GM23338 (cell line): ENCODE data around the gene DYNLT2B. TPM values are rescaled to one million over a fixed set of nuclear protein-coding genes. Genes with fewer than 3 reads are reported as not detected.

ENCODE experiments used
- ATAC-seq: fragments of 200-7000 bp; cut with Tn5 transposase; 3 replicates; pipeline ENCODE4 v1.9.1; 2020
- DNase-seq: peaks from one replicate; pipeline ENCODE4 v3.0.0-alpha.2; 2015; ENCODE audit warnings: low spot score
- H2AFZ ChIP-seq: fragments of 200-600 bp; sonication (generic); 2 replicates; pipeline ENCODE4 v1.8.0; 2016; ENCODE audit warnings: antibody characterized with exemption, mild to moderate bottlenecking, moderate library complexity
- H3F3A ChIP-seq: fragments of 200-600 bp; sonication (generic); replicated peaks from 2 replicates; pipeline ENCODE4 v1.8.0; 2017; ENCODE audit warnings: antibody characterized with exemption, mixed run types, low read depth
- H3K27ac ChIP-seq: fragments of 200-600 bp; sonication (generic); 2 replicates; pipeline ENCODE4 v1.6.1; 2016; ENCODE audit warnings: low read depth
- H3K27me3 ChIP-seq: fragments of 200-600 bp; sonication (generic); 2 replicates; pipeline ENCODE4 v1.8.0; 2016; ENCODE audit warnings: mild to moderate bottlenecking, mixed run types, moderate library complexity; ENCODE audit not compliant: insufficient read depth
- H3K36me3 ChIP-seq: fragments of 200-600 bp; sonication (generic); 2 replicates; pipeline ENCODE4 v1.8.0; 2016; ENCODE audit warnings: mild to moderate bottlenecking; ENCODE audit not compliant: insufficient read depth
- H3K4me1 ChIP-seq: fragments of 200-600 bp; sonication (generic); 2 replicates; pipeline ENCODE4 v1.8.0; 2016; ENCODE audit warnings: mild to moderate bottlenecking, moderate library complexity; ENCODE audit not compliant: insufficient read depth
- H3K4me2 ChIP-seq: fragments of 200-600 bp; sonication (generic); 2 replicates; pipeline ENCODE4 v1.7.1; 2017; ENCODE audit warnings: mixed run types
- H3K4me3 ChIP-seq: fragments of 200-600 bp; sonication (generic); 2 replicates; pipeline ENCODE4 v1.6.1; 2016; ENCODE audit warnings: mixed run types
- H3K79me2 ChIP-seq: fragments of 200-600 bp; sonication (generic); replicated peaks from 2 replicates; pipeline ENCODE4 v1.8.0; 2017; ENCODE audit warnings: mild to moderate bottlenecking; ENCODE audit not compliant: insufficient read depth
- H3K9me2 ChIP-seq: fragments of 200-600 bp; sonication (generic); 2 replicates; pipeline ENCODE4 v1.8.0; 2017; ENCODE audit not compliant: insufficient read depth
- H4K20me1 ChIP-seq: fragments of 200-600 bp; sonication (generic); replicated peaks from 2 replicates; pipeline ENCODE4 v1.8.0; 2017; ENCODE audit warnings: mild to moderate bottlenecking; ENCODE audit not compliant: insufficient read depth
- H3K27ac Mint-ChIP-seq: 2 replicates; pipeline ENCODE4 v1.8.0; 2020; ENCODE audit warnings: inconsistent platforms, mild to moderate bottlenecking, moderate library complexity, mixed read lengths
- H3K27me3 Mint-ChIP-seq: 3 replicates; pipeline ENCODE4 v1.8.0; 2022; ENCODE audit warnings: low read depth, mild to moderate bottlenecking, moderate library complexity, mixed read lengths, inconsistent platforms; ENCODE audit not compliant: insufficient read depth, poor library complexity
- H3K36me3 Mint-ChIP-seq: 3 replicates; pipeline ENCODE4 v1.8.0; 2021; ENCODE audit warnings: low read depth, mild to moderate bottlenecking, inconsistent platforms, moderate library complexity, mixed read lengths
- H3K4me1 Mint-ChIP-seq: 3 replicates; pipeline ENCODE4 v1.8.0; 2020; ENCODE audit warnings: mild to moderate bottlenecking, inconsistent platforms, mixed read lengths
- H3K4me3 Mint-ChIP-seq: 3 replicates; pipeline ENCODE4 v1.8.0; 2021; ENCODE audit warnings: moderate library complexity, mild to moderate bottlenecking, inconsistent platforms, mixed read lengths
- H3K9me3 Mint-ChIP-seq: 3 replicates; pipeline ENCODE4 v1.8.0; 2020; ENCODE audit warnings: moderate library complexity, mild to moderate bottlenecking, inconsistent platforms, mixed read lengths
- CREB1 ChIP-seq: fragments of 250-450 bp; sonication (Bioruptor Pico); IDR thresholded peaks from 2 replicates; pipeline ENCODE4 v1.5.0; 2020; ENCODE audit warnings: low read depth, mild to moderate bottlenecking, moderate library complexity
- CTCF ChIP-seq, 2 experiments: fragments of 200-600 bp in 1 of 2; sonication (generic) in 1 of 2; conservative IDR thresholded peaks; 2 replicates each; pipeline versions ENCODE4 v1.5.1 to v1.6.1; 2016 to 2017; ENCODE audit warnings: antibody characterized with exemption in 2 of 2, low read depth in 2 of 2, mild to moderate bottlenecking in 2 of 2, moderate library complexity in 1 of 2
- ETS1 ChIP-seq: IDR thresholded peaks from 2 replicates; pipeline ENCODE4 v1.6.1; 2016; ENCODE audit warnings: antibody characterized with exemption
- EZH2 ChIP-seq: fragments of 200-600 bp; sonication (generic); IDR thresholded peaks from one replicate; pipeline ENCODE4 v1.8.0; 2017; ENCODE audit warnings: antibody characterized with exemption, mild to moderate bottlenecking, low read depth; ENCODE audit not compliant: unreplicated experiment
- EZH2phosphoT487 ChIP-seq: fragments of 200-600 bp; sonication (generic); IDR thresholded peaks from one replicate; pipeline ENCODE4 v1.8.1; 2018; ENCODE audit warnings: antibody characterized with exemption; ENCODE audit not compliant: unreplicated experiment
- JUNB ChIP-seq: IDR thresholded peaks from one replicate; pipeline ENCODE4 v1.6.1; 2016; ENCODE audit warnings: antibody characterized with exemption; ENCODE audit not compliant: unreplicated experiment
- NANOG ChIP-seq: IDR thresholded peaks from 2 replicates; pipeline ENCODE4 v1.6.1; 2016; ENCODE audit warnings: antibody characterized with exemption, borderline replicate concordance
- POLR2AphosphoS5 ChIP-seq: IDR thresholded peaks from 2 replicates; pipeline ENCODE4 v1.6.1; 2016; ENCODE audit warnings: antibody characterized with exemption, low read depth
- REST ChIP-seq: IDR thresholded peaks from one replicate; pipeline ENCODE4 v1.6.1; 2018; ENCODE audit warnings: antibody characterized with exemption; ENCODE audit not compliant: unreplicated experiment
- STAT1 ChIP-seq: IDR thresholded peaks from one replicate; pipeline ENCODE4 v1.6.1; 2016; ENCODE audit warnings: antibody characterized with exemption; ENCODE audit not compliant: unreplicated experiment
- ZNF114 ChIP-seq: fragments of 250-450 bp; sonication (Bioruptor Pico); IDR thresholded peaks from 2 replicates; pipeline ENCODE4 v1.5.0; 2020; ENCODE audit warnings: mild to moderate bottlenecking, moderate library complexity
- ZNF331 ChIP-seq: fragments of 250-450 bp; sonication (Bioruptor Pico); IDR thresholded peaks from 2 replicates; pipeline ENCODE4 v1.5.0; 2020; ENCODE audit warnings: low read depth, mild to moderate bottlenecking, moderate library complexity
- ZNF462 ChIP-seq: fragments of 250-450 bp; sonication (Bioruptor Pico); IDR thresholded peaks from 2 replicates; pipeline ENCODE4 v1.5.0; 2020; ENCODE audit warnings: mild to moderate bottlenecking, moderate library complexity
- polyA plus RNA-seq: library from polyadenylated mRNA; unstranded; fragments of >200 nt; fragmentation: Nextera tagmentation; extraction: Ambion mirVana; gene quantifications from 2 replicates; pipeline ENCODE4 v1.2.1, GENCODE V29; 2016
- total RNA-seq: library from RNA; depleted of rRNA; stranded (reverse); fragments of >200 nt; shearing (Covaris generic); gene quantifications from 2 replicates; pipeline ENCODE4 v1.2.3, GENCODE V29; 2014

DYNLT2B gene
- total and polyA plus RNA-seq, 2 experiments from 2014 or later, result 11.3 to 42.7 TPM

GRCh38 chr3:196321162-196321561, 3.1 kb upstream of the DYNLT2B start:
- H3K27me3 Mint-ChIP-seq, result peaks cover 16% of the 10 kb centered on the region
- Histone ChIP-seq H3K4me2 (no peak overlapping the region), H2AFZ (no peak overlapping the region), H4K20me1 (no peaks in the 10 kb centered on the region), H3K4me3 (no peak overlapping the region), H3F3A (no peaks in the 10 kb centered on the region), H3K9me2 (no peaks in the 10 kb centered on the region), H3K36me3 (no peaks in the 10 kb centered on the region), H3K79me2 (no peaks in the 10 kb centered on the region), H3K27me3 (no peaks in the 10 kb centered on the region), H3K27ac (no peak overlapping the region), H3K4me1 (no peaks in the 10 kb centered on the region)
- H3K36me3 Mint-ChIP-seq, result no peaks in the 10 kb centered on the region; the same call in 2 of the 3 replicates
- no peaks in the 10 kb centered on the region for H3K9me3 Mint-ChIP-seq
- DNase-seq (no peak), ATAC-seq (no peak)
- peak overlapping the region; percentile 71; the same call in 1 of the 2 replicates for H3K27ac Mint-ChIP-seq
- no peak overlapping the region for H3K4me3 Mint-ChIP-seq
- TF ChIP-seq STAT1 (no peak), JUNB (no peak), ZNF114 (no peak), NANOG (no peak), EZH2phosphoT487 (no peak), CTCF (conservative IDR thresholded peaks at IDR 0.05; ENCODE audit: low read depth in 2 of 2) (no peak), ZNF462 (CRISPR knock-in tag) (no peak), ZNF331 (CRISPR knock-in tag) (no peak), EZH2 (no peak), REST (no peak), ETS1 (no peak), POLR2AphosphoS5 (no peak), CREB1 (no peak)
- peaks cover 5% of the 10 kb centered on the region; the same call in 1 of the 3 replicates for H3K4me1 Mint-ChIP-seq
